OCI-LY7 (cell line): Measurements from ENCODE around the gene TBX4. TPM values are rescaled to one million over a fixed set of nuclear protein-coding genes. Genes with fewer than 3 reads are reported as not detected.
A peak's percentile ranks its signal among the peaks of the same experiment; 100 is the strongest.

Experiments used
- BruUV-seq: library from RNA; stranded (reverse); fragments of 400-500 nt; replicated peaks from 2 replicates; lab custom pipeline; 2021; lab: Mats Ljungman, UMichigan
- CTCF ChIA-PET: fragments of 300-600 bp; sonication (Branson Sonifier 250); formaldehyde crosslinking; loops from one replicate; lab custom pipeline; 2022; ENCODE audit warnings: antibody characterized with exemption; ENCODE audit not compliant: unreplicated experiment; lab: Charles Lee
- POLR2A ChIA-PET: fragments of 300-600 bp; sonication (Branson Sonifier 250); formaldehyde crosslinking; loops from one replicate; lab custom pipeline; 2022; ENCODE audit warnings: antibody characterized with exemption; lab: Charles Lee
- DNase-seq: peaks from one replicate; pipeline ENCODE4 v3.0.0-alpha.2; 2015; ENCODE audit warnings: low spot score
- H2AFZ ChIP-seq: fragments of 200-600 bp; sonication (generic), shearing (Covaris generic); 2 replicates; pipeline ENCODE4 v1.6.1; 2014; ENCODE audit warnings: mild to moderate bottlenecking, antibody characterized with exemption, low read length, moderate library complexity
- H3K27ac ChIP-seq: fragments of 200-600 bp; sonication (generic); 2 replicates; pipeline ENCODE4 v1.5.1; 2014; ENCODE audit warnings: mixed run types, low read depth, mild to moderate bottlenecking, moderate library complexity, low read length, inconsistent platforms; ENCODE audit not compliant: poor library complexity, severe bottlenecking
- H3K36me3 ChIP-seq: fragments of 200-600 bp; sonication (generic); 2 replicates; pipeline ENCODE4 v1.6.1; 2014; ENCODE audit warnings: mild to moderate bottlenecking, antibody characterized with exemption, low read length, moderate library complexity, mixed read lengths; ENCODE audit not compliant: insufficient read depth
- H3K4me1 ChIP-seq: fragments of 200-600 bp; sonication (generic); 2 replicates; pipeline ENCODE4 v1.5.1; 2014; ENCODE audit warnings: mild to moderate bottlenecking, low read length; ENCODE audit not compliant: insufficient read depth, poor library complexity, severe bottlenecking
- H3K4me2 ChIP-seq: fragments of 200-600 bp; sonication (generic); 2 replicates; pipeline ENCODE4 v1.6.1; 2014; ENCODE audit warnings: mild to moderate bottlenecking, low read length
- H3K4me3 ChIP-seq: fragments of 200-600 bp; sonication (generic); 2 replicates; pipeline ENCODE4 v1.5.1; 2014; ENCODE audit warnings: mild to moderate bottlenecking, low read depth, low read length; ENCODE audit not compliant: poor library complexity, severe bottlenecking
- H3K79me2 ChIP-seq: fragments of 200-600 bp; sonication (generic); 2 replicates; pipeline ENCODE4 v1.6.1; 2016; ENCODE audit warnings: low read depth, mild to moderate bottlenecking, low read length, moderate library complexity, mixed read lengths; ENCODE audit not compliant: insufficient read depth
- H3K9me2 ChIP-seq: fragments of 200-600 bp; sonication (generic); 2 replicates; pipeline ENCODE4 v1.6.1; 2016; ENCODE audit warnings: mild to moderate bottlenecking, low read length, mixed read lengths; ENCODE audit not compliant: insufficient read depth
- H3K9me3 ChIP-seq: fragments of 200-600 bp; sonication (generic); 2 replicates; pipeline ENCODE4 v1.6.1; 2014; ENCODE audit warnings: mild to moderate bottlenecking, mixed run types, low read length, mixed read lengths
- H4K20me1 ChIP-seq: fragments of 200-600 bp; sonication (generic); 2 replicates; pipeline ENCODE4 v1.6.1; 2014; ENCODE audit warnings: mild to moderate bottlenecking, antibody characterized with exemption, low read length, moderate library complexity, mixed read lengths; ENCODE audit not compliant: insufficient read depth
- CTCF ChIP-seq: fragments of 200-600 bp; sonication (generic); conservative IDR thresholded peaks from 2 replicates; pipeline ENCODE4 v1.5.1; 2014; ENCODE audit warnings: mild to moderate bottlenecking, antibody characterized with exemption, low read length, moderate library complexity, mixed read lengths
- EZH2phosphoT487 ChIP-seq: fragments of 200-600 bp; sonication (generic); IDR thresholded peaks from 2 replicates; pipeline ENCODE4 v1.6.1; 2018; ENCODE audit warnings: low read depth, borderline replicate concordance, mild to moderate bottlenecking, mixed run types, antibody characterized with exemption, low read length, moderate library complexity, mixed read lengths
- intact Hi-C: fragments of 100-400 bp; cut with micrococcal nuclease; formaldehyde crosslinking; loops from one replicate; pipeline ENCODE4 v1.10.0; 2022; ENCODE audit not compliant: unreplicated experiment
- total RNA-seq, 2 experiments: library from RNA; depleted of rRNA in 1 of 2; stranded (reverse); fragments of >200 nt in 1 of 2; shearing (Covaris generic) in 1 of 2; gene quantifications; 2 replicates each; pipeline ENCODE4 v1.2.3, GENCODE V29; 2014 to 2022

Gene TBX4
- total RNA-seq, 2 experiments from 2014 or later, result not detected

GRCh38 chr17:61463316-61464129, 11.3 kb downstream of the TBX4 start:
- Histone ChIP-seq H3K27ac (no peak overlapping the region), H3K9me3 (no peaks in the 10 kb centered on the region), H3K79me2 (no peaks in the 10 kb centered on the region), H2AFZ (no peak overlapping the region), H3K4me3 (no peak overlapping the region), H3K4me2 (no peak overlapping the region), H4K20me1 (no peaks in the 10 kb centered on the region), H3K9me2 (no peaks in the 10 kb centered on the region), H3K36me3 (no peaks in the 10 kb centered on the region), H3K4me1 (peaks cover 23% of the 10 kb centered on the region)
- POLR2A ChIA-PET, result no interaction called here
- CTCF ChIA-PET, result no interaction called here
- no TSS peak for BruUV-seq
- intact Hi-C loops, result no loop called here
- TF ChIP-seq CTCF (peak; percentile 57), EZH2phosphoT487 (no peak)
- no peak for DNase-seq

- Histone ChIP-seq H3K4me1 (peaks cover 20% of the 10 kb centered on the region), H3K9me2 (no peaks in the 10 kb centered on the region), H3K27ac (no peak overlapping the region), H2AFZ (no peak overlapping the region), H3K36me3 (no peaks in the 10 kb centered on the region), H4K20me1 (no peaks in the 10 kb centered on the region), H3K79me2 (no peaks in the 10 kb centered on the region), H3K4me2 (no peak overlapping the region), H3K9me3 (no peaks in the 10 kb centered on the region), H3K4me3 (no peak overlapping the region)
- no peak for DNase-seq
- ChIA-PET CTCF (no interaction called here), POLR2A (no interaction called here)
- BruUV-seq, result no TSS peak
- intact Hi-C loops, result no loop called here
- TF ChIP-seq CTCF (no peak), EZH2phosphoT487 (no peak)
Observed at GRCh38 chr17:61464130-61464842, 12.1 kb downstream of the TBX4 start.

- no peak overlapping the region for H3K4me3 ChIP-seq
- intact Hi-C loops, result no loop called here
- no TSS peak for BruUV-seq
- no peaks in the 10 kb centered on the region for H3K36me3 ChIP-seq
- H3K9me3 ChIP-seq, result no peaks in the 10 kb centered on the region
- TF ChIP-seq CTCF, result no peak
- no peak for TF ChIP-seq EZH2phosphoT487
- no peak overlapping the region for H3K27ac ChIP-seq
- H4K20me1 ChIP-seq, result no peaks in the 10 kb centered on the region
- CTCF ChIA-PET, result no interaction called here
- DNase-seq, result no peak
- no peak overlapping the region for H3K4me2 ChIP-seq
- H3K79me2 ChIP-seq, result no peaks in the 10 kb centered on the region
- H2AFZ ChIP-seq, result no peak overlapping the region
- POLR2A ChIA-PET, result no interaction called here
- H3K9me2 ChIP-seq, result no peaks in the 10 kb centered on the region
- peaks cover 20% of the 10 kb centered on the region for H3K4me1 ChIP-seq
Observed at GRCh38 chr17:61464843-61465180, 12.6 kb downstream of the TBX4 start.
